HG02973 (cell line): ENCODE results near the gene OR11H12.
"Not testable (repeated sequence)": the region's sequence is repeated elsewhere in the genome, so short reads cannot be mapped to it uniquely, and the experiment has no call there.

Experiments used
- ATAC-seq: cut with Tn5 transposase; IDR thresholded peaks from one replicate; pipeline ENCODE4 v1.9.1; 2021; ENCODE audit warnings: moderate library complexity; ENCODE audit not compliant: unreplicated experiment

Gene OR11H12, protein sequence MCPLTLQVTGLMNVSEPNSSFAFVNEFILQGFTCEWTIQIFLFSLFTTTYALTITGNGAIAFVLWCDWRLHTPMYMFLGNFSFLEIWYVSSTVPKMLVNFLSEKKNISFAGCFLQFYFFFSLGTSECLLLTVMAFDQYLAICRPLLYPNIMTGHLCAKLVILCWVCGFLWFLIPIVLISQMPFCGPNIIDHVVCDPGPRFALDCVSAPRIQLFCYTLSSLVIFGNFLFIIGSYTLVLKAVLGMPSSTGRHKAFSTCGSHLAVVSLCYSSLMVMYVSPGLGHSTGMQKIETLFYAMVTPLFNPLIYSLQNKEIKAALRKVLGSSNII

DNA sequence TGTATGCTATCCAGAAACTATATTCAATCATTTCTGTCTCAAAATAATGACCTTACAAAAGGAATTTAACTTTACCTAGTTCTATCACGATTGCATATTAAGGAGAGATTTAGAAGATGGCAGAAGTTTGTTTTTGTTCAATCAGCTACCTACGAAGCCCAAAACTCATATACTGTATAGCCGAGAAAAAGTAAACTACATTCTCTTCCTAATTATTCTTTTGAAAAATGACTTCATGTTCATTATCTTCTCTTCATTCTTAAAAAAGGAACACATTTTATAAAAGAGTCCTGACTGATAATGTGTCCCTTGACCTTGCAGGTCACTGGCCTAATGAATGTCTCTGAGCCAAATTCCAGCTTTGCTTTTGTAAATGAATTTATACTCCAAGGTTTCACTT lies at the start of gene OR11H12:
Gene OR11H12, plus strand, starts transcription at position 301 of the 400 bp plus-strand sequence. Its CDS starts 0 bp downstream, at position 301.
- not testable (repeated sequence) for ATAC-seq

DNA sequence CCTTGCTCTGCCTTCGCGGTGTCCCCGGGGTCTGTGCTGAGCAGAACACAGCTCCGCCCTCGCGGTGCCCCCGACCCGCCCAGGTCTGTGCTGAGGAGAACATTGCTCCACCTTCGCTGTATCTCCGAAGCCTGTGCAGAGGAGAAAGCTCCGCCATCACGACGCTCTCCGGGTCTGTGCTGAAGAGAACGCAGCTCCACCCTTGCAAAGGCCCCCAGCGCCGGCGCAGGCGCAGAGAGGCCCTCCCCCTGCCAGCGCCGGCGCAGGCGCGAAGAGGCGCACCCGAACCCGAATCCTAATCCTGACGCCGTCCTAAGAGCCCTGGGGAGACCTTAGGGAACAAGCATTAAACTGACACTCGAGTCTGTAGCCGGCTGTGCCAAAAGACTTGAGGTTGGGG lies 18.0 kb upstream of the OR11H12 start:
- ATAC-seq: not testable (repeated sequence)

DNA sequence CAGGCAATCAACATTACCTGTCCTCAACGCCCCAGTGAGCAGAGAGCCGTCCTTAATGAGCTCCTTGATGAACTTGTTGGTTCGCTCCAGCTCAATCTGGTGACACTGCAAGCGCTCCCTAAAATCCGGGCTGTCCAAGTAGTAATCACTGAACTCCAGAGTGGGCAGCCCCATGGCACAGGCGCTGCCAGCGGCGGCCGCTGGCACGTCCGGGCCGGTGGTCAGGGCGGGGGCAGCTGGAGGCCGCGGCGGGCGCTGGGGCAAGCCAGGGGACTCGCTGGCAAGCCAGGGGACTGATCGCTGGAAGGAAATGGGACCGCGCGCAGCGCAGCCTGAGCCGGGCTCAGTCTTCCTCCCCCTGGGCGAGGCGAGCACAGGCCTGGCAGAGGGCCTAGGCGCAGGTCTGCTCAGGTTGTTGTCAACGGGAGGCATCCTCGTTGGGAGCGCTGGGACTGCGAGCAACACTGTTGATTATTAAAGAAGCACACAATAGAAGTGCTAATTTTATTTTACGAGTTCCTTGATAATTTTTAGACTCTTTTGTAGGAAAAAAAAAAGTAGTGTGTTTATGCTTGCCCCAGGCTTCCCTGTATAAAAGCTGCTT lies 25.8 kb downstream of the OR11H12 start:
- ATAC-seq: not testable (repeated sequence)

DNA sequence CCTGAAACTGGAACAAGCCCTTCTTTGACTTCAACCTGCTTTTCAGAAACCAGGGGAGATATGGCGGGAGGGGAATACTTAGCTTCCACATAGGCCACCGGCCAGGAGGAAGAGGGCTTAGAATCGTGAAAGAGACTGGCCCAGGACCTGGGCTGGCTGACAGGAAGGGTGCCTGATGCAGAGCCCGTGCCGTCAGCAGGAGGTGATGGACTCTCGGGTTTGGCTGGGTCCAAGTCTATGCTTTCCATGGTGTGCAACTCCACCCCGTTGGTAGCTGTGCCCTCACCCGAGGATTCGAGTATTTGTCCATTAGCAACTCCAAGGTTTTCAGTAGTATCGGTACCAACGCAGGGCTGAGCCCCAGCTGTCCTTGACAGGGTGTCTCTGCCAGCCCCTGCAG lies 35.1 kb downstream of the OR11H12 start:
- ATAC-seq: not testable (repeated sequence)

DNA sequence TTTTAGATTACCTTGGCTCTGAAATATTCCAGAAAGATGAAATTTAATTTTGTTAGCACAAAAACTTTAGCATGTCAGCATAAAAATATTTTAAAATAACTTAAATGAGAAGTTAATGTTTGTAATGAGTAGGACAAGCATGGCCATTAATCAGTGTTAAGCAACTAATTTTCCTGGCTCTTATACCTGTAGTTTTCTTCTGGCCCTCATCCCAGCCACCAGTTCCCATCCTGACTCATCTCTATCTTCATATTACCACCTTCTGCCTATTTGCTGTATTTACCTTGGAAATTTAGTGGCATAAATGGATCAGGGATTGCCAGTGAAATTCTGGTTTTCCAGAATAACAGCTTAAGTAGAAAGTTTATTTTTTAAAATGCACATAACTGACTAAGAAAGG lies 37.1 kb downstream of the OR11H12 start:
- ATAC-seq: not testable (repeated sequence)

DNA sequence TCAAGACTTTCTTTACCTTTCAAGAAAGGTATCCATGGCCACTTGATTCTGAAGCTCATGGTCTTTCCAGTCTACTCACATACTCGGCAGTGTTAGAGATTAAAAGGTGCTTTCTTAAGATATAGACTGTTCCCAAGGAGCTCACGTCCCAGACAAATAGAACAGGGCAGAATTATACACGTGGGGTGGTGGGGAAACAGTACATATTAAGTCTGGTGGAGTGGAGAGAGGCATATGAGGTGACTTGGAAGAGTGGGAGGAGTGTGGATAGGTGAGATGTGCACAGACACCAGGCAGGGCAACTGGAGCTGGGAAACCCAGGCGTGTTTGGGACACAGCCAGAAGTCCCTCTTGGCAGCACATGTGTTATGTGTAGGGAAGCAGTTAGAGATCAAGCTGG lies 37.9 kb downstream of the OR11H12 start:
- ATAC-seq: not testable (repeated sequence)

DNA sequence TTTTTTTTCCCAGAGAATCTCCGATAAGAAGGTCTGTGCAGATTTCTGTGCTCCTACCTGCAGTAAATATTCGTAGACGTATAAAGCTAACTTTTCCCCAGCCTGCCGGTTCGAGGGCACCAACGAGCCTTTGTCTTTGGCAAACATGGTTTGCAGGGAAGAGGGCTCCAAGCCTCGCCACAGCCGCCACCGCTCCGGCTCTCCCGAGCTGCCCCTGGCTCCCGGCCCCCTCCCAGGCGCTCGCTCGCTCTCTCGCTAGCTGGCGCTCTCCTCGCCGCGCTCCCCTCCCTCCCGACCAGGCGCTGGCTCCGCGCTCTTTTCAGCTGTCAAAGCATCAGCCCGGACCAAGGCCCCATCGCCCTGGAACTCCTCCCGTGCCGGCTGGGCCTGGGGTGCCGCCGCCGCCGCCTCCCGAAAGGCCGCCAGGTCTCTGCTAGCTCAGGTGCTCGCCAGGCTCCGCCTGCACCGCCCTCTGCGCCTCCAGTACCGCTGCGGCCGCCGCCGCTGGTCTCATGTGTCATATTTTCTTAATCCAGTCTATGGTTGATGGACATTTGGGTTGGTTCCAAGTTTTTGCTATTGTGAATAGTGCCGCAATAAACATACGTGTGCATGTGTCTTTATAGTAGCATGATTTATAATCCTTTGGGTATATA lies 45.3 kb downstream of the OR11H12 start:
- not testable (repeated sequence) for ATAC-seq
